H9 (cell line): ENCODE results near the gene RUNDC1. TPM values are rescaled to one million over a fixed set of nuclear protein-coding genes. Genes with fewer than 3 reads are reported as not detected.

Experiments
- DNase-seq: peaks from one replicate; pipeline ENCODE4 v3.0.0-alpha.2; 2017
- H2AFZ ChIP-seq: one replicate; pipeline ENCODE4 v1.6.1; 2013; ENCODE audit warnings: mild to moderate bottlenecking, low read length, control low read depth, moderate library complexity
- H2AK5ac ChIP-seq: 2 replicates; pipeline ENCODE4 v1.6.1; 2013; ENCODE audit warnings: low read length, control low read depth, mixed read lengths; ENCODE audit not compliant: insufficient read length
- H2BK120ac ChIP-seq: one replicate; pipeline ENCODE4 v1.6.1; 2013; ENCODE audit warnings: low read depth, mild to moderate bottlenecking, low read length, control low read depth, inconsistent platforms; ENCODE audit not compliant: poor library complexity, severe bottlenecking
- H2BK12ac ChIP-seq: 2 replicates; pipeline ENCODE4 v1.6.1; 2013; ENCODE audit warnings: low read length, control low read depth, mixed read lengths, low read depth; ENCODE audit not compliant: insufficient read length
- H2BK15ac ChIP-seq: 2 replicates; pipeline ENCODE4 v1.6.1; 2013; ENCODE audit warnings: low read depth, low read length, control low read depth
- H2BK20ac ChIP-seq: one replicate; pipeline ENCODE4 v1.6.1; 2013; ENCODE audit warnings: low read depth, mild to moderate bottlenecking, low read length, control low read depth, inconsistent platforms; ENCODE audit not compliant: poor library complexity, severe bottlenecking
- H2BK5ac ChIP-seq: 2 replicates; pipeline ENCODE4 v1.6.1; 2013; ENCODE audit warnings: low read length, control low read depth, mixed read lengths; ENCODE audit not compliant: insufficient read length
- H3K14ac ChIP-seq: 2 replicates; pipeline ENCODE4 v1.6.1; 2013; ENCODE audit warnings: low read length, control low read depth; ENCODE audit not compliant: insufficient read depth
- H3K18ac ChIP-seq: 2 replicates; pipeline ENCODE4 v1.6.1; 2013; ENCODE audit warnings: low read depth, mild to moderate bottlenecking, mixed read lengths, low read length, control low read depth; ENCODE audit not compliant: insufficient read length
- H3K23ac ChIP-seq: 2 replicates; pipeline ENCODE4 v1.6.1; 2013; ENCODE audit warnings: low read length, control low read depth, mixed read lengths, low read depth; ENCODE audit not compliant: insufficient read length
- H3K23me2 ChIP-seq: 2 replicates; pipeline ENCODE4 v1.6.1; 2013; ENCODE audit warnings: low read depth, mild to moderate bottlenecking, mixed read lengths, low read length, control low read depth; ENCODE audit not compliant: insufficient read length, poor library complexity, severe bottlenecking
- H3K27ac ChIP-seq: 2 replicates; pipeline ENCODE4 v1.5.1; 2013; ENCODE audit warnings: low read length, control low read depth, mixed read lengths, low read depth; ENCODE audit not compliant: insufficient read length
- H3K27me3 ChIP-seq: 2 replicates; pipeline ENCODE4 v1.6.1; 2013; ENCODE audit warnings: low read length, control low read depth, inconsistent platforms; ENCODE audit not compliant: insufficient read depth
- H3K4ac ChIP-seq: 2 replicates; pipeline ENCODE4 v1.6.1; 2013; ENCODE audit warnings: low read depth, mild to moderate bottlenecking, control low read depth, inconsistent platforms, low read length, moderate library complexity
- H3K4me1 ChIP-seq: 2 replicates; pipeline ENCODE4 v1.6.1; 2013; ENCODE audit warnings: low read length, control low read depth, inconsistent platforms; ENCODE audit not compliant: insufficient read depth
- H3K4me2 ChIP-seq: 2 replicates; pipeline ENCODE4 v1.6.1; 2013; ENCODE audit warnings: low read length, control low read depth, mixed read lengths; ENCODE audit not compliant: insufficient read length, insufficient read depth
- H3K56ac ChIP-seq: 2 replicates; pipeline ENCODE4 v1.6.1; 2013; ENCODE audit warnings: low read depth, mild to moderate bottlenecking, mixed read lengths, low read length, control low read depth; ENCODE audit not compliant: insufficient read length
- H3K79me1 ChIP-seq: 2 replicates; pipeline ENCODE4 v1.6.1; 2013; ENCODE audit warnings: low read depth, mild to moderate bottlenecking, moderate library complexity, low read length, control low read depth, inconsistent platforms; ENCODE audit not compliant: insufficient read depth, poor library complexity, severe bottlenecking
- H3K79me2 ChIP-seq: 2 replicates; pipeline ENCODE4 v1.6.1; 2013; ENCODE audit warnings: low read length, control low read depth, inconsistent platforms; ENCODE audit not compliant: insufficient read depth
- H3K9ac ChIP-seq: 2 replicates; pipeline ENCODE4 v1.6.1; 2013; ENCODE audit warnings: low read length, control low read depth, mixed read lengths; ENCODE audit not compliant: insufficient read length; ENCODE audit errors: extremely low read depth
- H3K9me3 ChIP-seq: one replicate; pipeline ENCODE4 v1.6.1; 2013; ENCODE audit warnings: low read depth, low read length, inconsistent platforms; ENCODE audit not compliant: control insufficient read depth
- H3T11ph ChIP-seq: one replicate; pipeline ENCODE4 v1.6.1; 2013; ENCODE audit warnings: mild to moderate bottlenecking, low read length, control low read depth, inconsistent platforms
- H4K20me1 ChIP-seq: one replicate; pipeline ENCODE4 v1.6.1; 2013; ENCODE audit not compliant: control insufficient read depth, insufficient read length, insufficient read depth
- H4K5ac ChIP-seq: 2 replicates; pipeline ENCODE4 v1.6.1; 2013; ENCODE audit warnings: low read depth, mild to moderate bottlenecking, mixed read lengths, low read length, control low read depth; ENCODE audit not compliant: insufficient read length
- H4K8ac ChIP-seq: replicated peaks from 2 replicates; pipeline ENCODE4 v1.6.1; 2013; ENCODE audit warnings: low read length, control low read depth, mixed read lengths, low read depth; ENCODE audit not compliant: insufficient read length
- H4K91ac ChIP-seq: 2 replicates; pipeline ENCODE4 v1.6.1; 2013; ENCODE audit warnings: low read depth, mild to moderate bottlenecking, moderate library complexity, mixed read lengths, low read length, control low read depth; ENCODE audit not compliant: insufficient read length
- H3K27ac Mint-ChIP-seq, 3 experiments: 2 replicates in 2 of 3; 3 replicates in 1 of 3; pipeline ENCODE4 v1.8.0; 2020 to 2021; ENCODE audit warnings: mixed read lengths in 3 of 3, mild to moderate bottlenecking in 1 of 3, moderate library complexity in 1 of 3
- H3K27me3 Mint-ChIP-seq: 2 replicates; pipeline ENCODE4 v1.8.0; 2021; ENCODE audit warnings: low read depth, mild to moderate bottlenecking, moderate library complexity, mixed read lengths
- H3K36me3 Mint-ChIP-seq, 3 experiments: 2 replicates in 2 of 3; 3 replicates in 1 of 3; pipeline ENCODE4 v1.8.0; 2020 to 2021; ENCODE audit warnings: low read depth in 3 of 3, mixed read lengths in 3 of 3; ENCODE audit not compliant: insufficient read depth in 1 of 3
- H3K4me1 Mint-ChIP-seq, 2 experiments: 2 replicates each; pipeline ENCODE4 v1.8.0; 2020; ENCODE audit warnings: mixed read lengths in 2 of 2
- H3K4me3 Mint-ChIP-seq, 2 experiments: 2 replicates in 1 of 2; 3 replicates in 1 of 2; pipeline ENCODE4 v1.8.0; 2020 to 2021; ENCODE audit warnings: mild to moderate bottlenecking in 2 of 2, mixed read lengths in 2 of 2, moderate library complexity in 1 of 2
- H3K9me3 Mint-ChIP-seq, 2 experiments: 2 replicates in 1 of 2; 3 replicates in 1 of 2; pipeline ENCODE4 v1.8.0; 2020; ENCODE audit warnings: mild to moderate bottlenecking in 2 of 2, mixed read lengths in 2 of 2, moderate library complexity in 1 of 2
- WGBS: extraction: QIAGEN DNeasy Blood & Tissue Kit; methylation state at CpG from one replicate; pipeline ENCODE4 v1.1.7; 2013; ENCODE audit warnings: missing lambda C conversion rate, low lambda C conversion rate, mixed read lengths; ENCODE audit not compliant: insufficient read length; ENCODE audit errors: extremely low coverage; 5-methylcytosine and 5-hydroxymethylcytosine counted together
- total RNA-seq: library from RNA; stranded (reverse); gene quantifications from 2 replicates; pipeline ENCODE4 v1.2.1, GENCODE V29; 2021
- TF ChIP-seq, protein P1 (sequence below): fragments of 200-600 bp; sonication (generic); conservative IDR thresholded peaks from 3 replicates; pipeline ENCODE4 v1.8.0; 2021; ENCODE audit warnings: antibody characterized with exemption, mild to moderate bottlenecking

Gene RUNDC1
- total RNA-seq, 1 experiment from 2014 or later = 18.8 TPM

DNA sequence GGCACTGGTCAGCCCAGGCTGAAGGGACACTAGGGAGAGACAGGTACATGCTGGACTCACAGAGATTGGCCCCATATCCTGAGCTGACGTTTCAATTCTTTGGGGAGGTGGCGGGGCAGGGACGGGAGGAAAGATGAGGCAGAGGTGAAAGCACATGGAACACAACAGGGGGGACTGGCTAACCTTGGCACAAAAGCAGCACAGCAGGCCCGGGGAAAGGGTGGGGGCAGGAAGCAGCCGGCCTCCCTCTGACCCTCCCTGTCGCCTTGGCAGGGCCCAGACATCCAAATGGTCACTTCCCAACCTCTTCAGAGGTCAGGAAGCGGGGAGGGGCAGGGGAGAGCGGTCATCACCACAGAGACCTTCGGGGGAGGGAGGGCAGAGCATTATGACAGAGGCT is 35.2 kb downstream of the RUNDC1 start:
- H3K79me1 ChIP-seq = no peaks in the 10 kb centered on the region
- peak overlapping the region in 1 of 2 experiments; percentile 7; a peak in 2 of 5 replicates for H3K4me3 Mint-ChIP-seq
- no peaks in the 10 kb centered on the region for H3K79me2 ChIP-seq
- no peak overlapping the region for H3K4ac ChIP-seq
- H4K8ac ChIP-seq = no peak overlapping the region
- H3K18ac ChIP-seq = no peak overlapping the region
- H4K5ac ChIP-seq = no peak overlapping the region
- no peak for DNase-seq
- H3T11ph ChIP-seq = no peak overlapping the region
- no peaks in the 10 kb centered on the region for H3K27me3 Mint-ChIP-seq
- H3K14ac ChIP-seq = no peak overlapping the region
- no peak overlapping the region for H4K91ac ChIP-seq
- H4K20me1 ChIP-seq = no peaks in the 10 kb centered on the region
- no peaks in the 10 kb centered on the region for H3K27me3 ChIP-seq
- H2BK12ac ChIP-seq = no peak overlapping the region
- H3K27ac Mint-ChIP-seq = peak overlapping the region; percentile 56 to 85 (median 85); a peak in 6 of 7 replicates
- no peak overlapping the region for H2BK20ac ChIP-seq
- H3K9me3 Mint-ChIP-seq = no peaks in the 10 kb centered on the region
- H2BK120ac ChIP-seq = no peak overlapping the region
- TF ChIP-seq, protein P1, sequence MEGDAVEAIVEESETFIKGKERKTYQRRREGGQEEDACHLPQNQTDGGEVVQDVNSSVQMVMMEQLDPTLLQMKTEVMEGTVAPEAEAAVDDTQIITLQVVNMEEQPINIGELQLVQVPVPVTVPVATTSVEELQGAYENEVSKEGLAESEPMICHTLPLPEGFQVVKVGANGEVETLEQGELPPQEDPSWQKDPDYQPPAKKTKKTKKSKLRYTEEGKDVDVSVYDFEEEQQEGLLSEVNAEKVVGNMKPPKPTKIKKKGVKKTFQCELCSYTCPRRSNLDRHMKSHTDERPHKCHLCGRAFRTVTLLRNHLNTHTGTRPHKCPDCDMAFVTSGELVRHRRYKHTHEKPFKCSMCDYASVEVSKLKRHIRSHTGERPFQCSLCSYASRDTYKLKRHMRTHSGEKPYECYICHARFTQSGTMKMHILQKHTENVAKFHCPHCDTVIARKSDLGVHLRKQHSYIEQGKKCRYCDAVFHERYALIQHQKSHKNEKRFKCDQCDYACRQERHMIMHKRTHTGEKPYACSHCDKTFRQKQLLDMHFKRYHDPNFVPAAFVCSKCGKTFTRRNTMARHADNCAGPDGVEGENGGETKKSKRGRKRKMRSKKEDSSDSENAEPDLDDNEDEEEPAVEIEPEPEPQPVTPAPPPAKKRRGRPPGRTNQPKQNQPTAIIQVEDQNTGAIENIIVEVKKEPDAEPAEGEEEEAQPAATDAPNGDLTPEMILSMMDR = no peak
- H2AFZ ChIP-seq = no peak overlapping the region
- peaks cover 32 to 61% of the 10 kb centered on the region in 2 experiments for H3K4me1 Mint-ChIP-seq
- no peak overlapping the region for H2AK5ac ChIP-seq
- no peak overlapping the region for H3K27ac ChIP-seq
- no peaks in the 10 kb centered on the region for H3K23me2 ChIP-seq
- H2BK5ac ChIP-seq = no peak overlapping the region
- H3K4me2 ChIP-seq = no peak overlapping the region
- no peaks in the 10 kb centered on the region for H3K9me3 ChIP-seq
- peaks cover 11 to 47% (median 45%) of the 10 kb centered on the region in 3 experiments; a peak in 6 of 7 replicates for H3K36me3 Mint-ChIP-seq
- no peak overlapping the region for H3K56ac ChIP-seq
- no peak overlapping the region for H2BK15ac ChIP-seq
- H3K23ac ChIP-seq = no peak overlapping the region
- no CpG with 5 or more reads among the region's 9 CpGs for WGBS
- H3K9ac ChIP-seq = no peak overlapping the region
- H3K4me1 ChIP-seq = peaks cover 3% of the 10 kb centered on the region
